NB4 (cell line): ENCODE data around the gene KLRC3.

ENCODE experiments used
- DNase-seq: peaks from one replicate; pipeline ENCODE4 v3.0.0; 2010; ENCODE audit warnings: low read depth
- H3K4me3 ChIP-seq: one replicate; pipeline ENCODE4 v1.5.1; 2011; ENCODE audit warnings: mild to moderate bottlenecking, low read depth, low read length, moderate library complexity
- CTCF ChIP-seq: IDR thresholded peaks from one replicate; pipeline ENCODE4 v1.5.1; 2012; ENCODE audit warnings: low read depth, low read length
- MYC ChIP-seq: IDR thresholded peaks from 2 replicates; pipeline ENCODE4 v1.6.1; 2011; ENCODE audit warnings: low read depth, low read length
- POLR2A ChIP-seq: IDR thresholded peaks from 2 replicates; pipeline ENCODE4 v1.6.1; 2011; ENCODE audit warnings: mild to moderate bottlenecking; ENCODE audit not compliant: insufficient read length; ENCODE audit errors: extremely low read depth
- TF ChIP-seq, protein P1 (sequence below): IDR thresholded peaks from 2 replicates; pipeline ENCODE4 v1.6.1; 2011; ENCODE audit warnings: low read depth, low read length

The KLRC3 gene

GRCh38 chr12:10362828-10363657 is 57.4 kb downstream of the KLRC3 start:
- no peak for TF ChIP-seq POLR2A
- no peak for TF ChIP-seq CTCF
- TF ChIP-seq, protein P1, sequence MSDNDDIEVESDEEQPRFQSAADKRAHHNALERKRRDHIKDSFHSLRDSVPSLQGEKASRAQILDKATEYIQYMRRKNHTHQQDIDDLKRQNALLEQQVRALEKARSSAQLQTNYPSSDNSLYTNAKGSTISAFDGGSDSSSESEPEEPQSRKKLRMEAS: no peak
- no peak for TF ChIP-seq MYC
- DNase-seq: peak; percentile 26
- no peak overlapping the region for H3K4me3 ChIP-seq

GRCh38 chr12:10362325-10362724 is 58.1 kb downstream of the KLRC3 start:
- DNase-seq: no peak
- no peak overlapping the region for H3K4me3 ChIP-seq
- TF ChIP-seq, protein P1: no peak
- TF ChIP-seq MYC: no peak
- TF ChIP-seq POLR2A: no peak
- TF ChIP-seq CTCF: no peak
